HCT116 (cell line): ENCODE results near the gene MOK. TPM values are rescaled to one million over a fixed set of nuclear protein-coding genes. Genes with fewer than 3 reads are reported as not detected.

ENCODE experiments used
- ATAC-seq: fragments of 200-7000 bp; cut with Tn5 transposase; 2 replicates; pipeline ENCODE4 v1.9.1; 2020; ENCODE audit warnings: mild to moderate bottlenecking, moderate library complexity
- BruUV-seq: library from RNA; stranded (reverse); fragments of 400-500 nt; replicated peaks from 2 replicates; lab custom pipeline; 2021; lab: Mats Ljungman, UMichigan
- CTCF ChIA-PET: fragments of 300-600 bp; sonication (Branson Sonifier 250); formaldehyde crosslinking; loops from one replicate; lab custom pipeline; 2021; ENCODE audit warnings: antibody characterized with exemption; lab: Charles Lee
- POLR2A ChIA-PET: fragments of 300-600, 350-600 bp; sonication (Branson Sonifier 250); formaldehyde crosslinking; loops from one replicate; lab custom pipeline; 2021; ENCODE audit warnings: antibody characterized with exemption; lab: Charles Lee
- RAD21 ChIA-PET, 2 experiments: fragments of 300-600 bp; sonication (Branson Sonifier 250); formaldehyde crosslinking; loops; one replicate each; lab custom pipeline; 2023; ENCODE audit warnings: low total read pairs in 2 of 2; ENCODE audit not compliant: uncharacterized antibody in 2 of 2, unreplicated experiment in 2 of 2, low non-redundant PET in 1 of 2; lab: Charles Lee
- DNase-seq: peaks from one replicate; pipeline ENCODE4 v3.0.0-alpha.2; 2010; ENCODE audit warnings: low read depth, low spot score
- H2AFZ ChIP-seq: fragments of 200-600 bp; shearing (Covaris generic), sonication (generic); 2 replicates; pipeline ENCODE4 v1.6.1; 2017; ENCODE audit warnings: low read depth, mixed run types, mixed read lengths, antibody characterized with exemption, low read length; ENCODE audit not compliant: poor library complexity, severe bottlenecking
- H3K27ac ChIP-seq: 2 replicates; pipeline ENCODE4 v1.5.1; 2012; ENCODE audit warnings: low read depth, low read length
- H3K27me3 ChIP-seq: fragments of 200-600 bp; sonication (generic); 2 replicates; pipeline ENCODE4 v1.6.1; 2016; ENCODE audit warnings: mixed run types, low read length, mixed read lengths; ENCODE audit not compliant: insufficient read depth
- H3K36me3 ChIP-seq, 2 experiments: fragments of 200-500 bp in 1 of 2; fragments of 200-600 bp in 1 of 2; sonication (Bioruptor generic) in 1 of 2; sonication (generic) in 1 of 2; 2 replicates each; pipeline versions ENCODE4 v1.5.1 to v1.6.1; 2014 to 2016; ENCODE audit warnings: low read length in 2 of 2, inconsistent platforms in 1 of 2, mixed read lengths in 1 of 2, mixed run types in 1 of 2; ENCODE audit not compliant: insufficient read depth in 2 of 2, control insufficient read depth in 1 of 2
- H3K4me1 ChIP-seq, 2 experiments: fragments of 200-600 bp in 1 of 2; sonication (generic) in 1 of 2; 2 replicates each; pipeline versions ENCODE4 v1.5.1 to v1.6.1; 2012 to 2017; ENCODE audit warnings: low read length in 2 of 2, inconsistent platforms in 1 of 2, mild to moderate bottlenecking in 1 of 2, mixed read lengths in 1 of 2, mixed run types in 1 of 2, moderate library complexity in 1 of 2; ENCODE audit not compliant: insufficient read depth in 2 of 2, control insufficient read depth in 1 of 2
- H3K4me2 ChIP-seq: fragments of 200-600 bp; sonication (generic); 2 replicates; pipeline ENCODE4 v1.6.1; 2017; ENCODE audit warnings: mixed run types, low read length, mixed read lengths
- H3K4me3 ChIP-seq, 2 experiments: fragments of 200-600 bp in 1 of 2; sonication (generic) in 1 of 2; replicated peaks in 1 of 2; 2 replicates each; pipeline ENCODE4 v1.5.1; 2011 to 2016; ENCODE audit warnings: low read length in 2 of 2, control low read depth in 1 of 2, low read depth in 1 of 2, mild to moderate bottlenecking in 1 of 2, mixed read lengths in 1 of 2, mixed run types in 1 of 2
- H3K79me2 ChIP-seq: fragments of 200-600 bp; sonication (generic); 2 replicates; pipeline ENCODE4 v1.6.1; 2017; ENCODE audit warnings: mild to moderate bottlenecking, mixed run types, low read length, moderate library complexity, mixed read lengths; ENCODE audit not compliant: insufficient read depth
- H3K9ac ChIP-seq: fragments of 200-600 bp; sonication (generic); 2 replicates; pipeline ENCODE4 v1.6.1; 2016; ENCODE audit warnings: low read length, mixed read lengths
- H3K9me2 ChIP-seq: fragments of 200-600 bp; sonication (generic), shearing (Covaris generic); 2 replicates; pipeline ENCODE4 v1.6.1; 2017; ENCODE audit warnings: mixed run types, mild to moderate bottlenecking, moderate library complexity; ENCODE audit not compliant: insufficient read depth
- H3K9me3 ChIP-seq, 2 experiments: fragments of 200-500 bp in 1 of 2; fragments of 200-600 bp in 1 of 2; sonication (Bioruptor generic) in 1 of 2; sonication (generic) in 1 of 2; 2 replicates each; pipeline ENCODE4 v1.6.1; 2014 to 2017; ENCODE audit warnings: low read length in 2 of 2, mixed read lengths in 2 of 2, inconsistent platforms in 1 of 2, low read depth in 1 of 2, mild to moderate bottlenecking in 1 of 2, mixed run types in 1 of 2, moderate library complexity in 1 of 2; ENCODE audit not compliant: control insufficient read depth in 1 of 2, insufficient read depth in 1 of 2
- H4K20me1 ChIP-seq: fragments of 200-600 bp; sonication (generic), shearing (Covaris generic); 2 replicates; pipeline ENCODE4 v1.6.1; 2017; ENCODE audit warnings: mixed run types, mild to moderate bottlenecking, moderate library complexity; ENCODE audit not compliant: insufficient read depth
- CBX3 ChIP-seq: IDR thresholded peaks from 2 replicates; pipeline ENCODE4 v1.6.1; 2012; ENCODE audit warnings: low read depth
- CEBPB ChIP-seq: IDR thresholded peaks from 2 replicates; pipeline ENCODE4 v1.6.1; 2012; ENCODE audit warnings: low read depth
- EZH2 ChIP-seq: fragments of 200-600 bp; sonication (generic); IDR thresholded peaks from 2 replicates; pipeline ENCODE4 v1.6.1; 2017; ENCODE audit warnings: antibody characterized with exemption, mixed run types
- EZH2phosphoT487 ChIP-seq: fragments of 200-600 bp; IDR thresholded peaks from 2 replicates; pipeline ENCODE4 v1.6.1; 2018; ENCODE audit warnings: antibody characterized with exemption, borderline replicate concordance
- FOSL1 ChIP-seq: IDR thresholded peaks from 2 replicates; pipeline ENCODE4 v1.6.1; 2012; ENCODE audit warnings: low read depth
- JUND ChIP-seq: IDR thresholded peaks from 2 replicates; pipeline ENCODE4 v1.6.1; 2012
- POLR2A ChIP-seq: IDR thresholded peaks from 2 replicates; pipeline ENCODE4 v1.7.0; 2011; ENCODE audit warnings: borderline replicate concordance; ENCODE audit not compliant: insufficient read depth, insufficient read length; ENCODE audit errors: extremely low read depth
- POLR2AphosphoS5 ChIP-seq: IDR thresholded peaks from 2 replicates; pipeline ENCODE4 v1.6.1; 2011; ENCODE audit warnings: mild to moderate bottlenecking, low read depth, low read length, moderate library complexity
- RAD21 ChIP-seq: IDR thresholded peaks from 2 replicates; pipeline ENCODE4 v1.6.1; 2012; ENCODE audit warnings: low read depth, mild to moderate bottlenecking
- TCF7L2 ChIP-seq: IDR thresholded peaks from 2 replicates; pipeline ENCODE4 v1.7.0; 2011; ENCODE audit warnings: borderline replicate concordance, inconsistent platforms; ENCODE audit not compliant: insufficient read depth, insufficient read length; ENCODE audit errors: extremely low read depth
- YY1 ChIP-seq: IDR thresholded peaks from 2 replicates; pipeline ENCODE4 v1.6.1; 2011; ENCODE audit warnings: low read length, low read depth, moderate library complexity, mild to moderate bottlenecking; ENCODE audit not compliant: insufficient replicate concordance; ENCODE audit errors: extremely low read depth
- ZNF274 ChIP-seq: fragments of 200-500 bp; sonication (Bioruptor generic); IDR thresholded peaks from 2 replicates; pipeline ENCODE4 v1.6.1; 2014; ENCODE audit warnings: mild to moderate bottlenecking, low read depth, low read length, inconsistent platforms
- intact Hi-C: fragments of 100-400 bp; cut with micrococcal nuclease; formaldehyde crosslinking; loops from 2 replicates; pipeline ENCODE4 v1.10.0; 2022
- total RNA-seq: library from RNA; stranded (reverse); gene quantifications from one replicate; pipeline ENCODE4 v1.2.1, GENCODE V29; 2021; ENCODE audit not compliant: unreplicated experiment
- TF ChIP-seq, protein P1 (sequence below), 3 experiments: fragments of 200-600 bp in 1 of 3; sonication (generic) in 1 of 3; IDR thresholded peaks in 2 of 3; conservative IDR thresholded peaks in 1 of 3; 2 replicates each; pipeline ENCODE4 v1.5.1; 2012 to 2017; ENCODE audit warnings: low read depth in 2 of 3, low read length in 2 of 3, antibody characterized with exemption in 1 of 3, borderline replicate concordance in 1 of 3, control low read depth in 1 of 3, mild to moderate bottlenecking in 1 of 3, mixed read lengths in 1 of 3, mixed run types in 1 of 3, moderate library complexity in 1 of 3; ENCODE audit not compliant: insufficient read depth in 1 of 3
- TF ChIP-seq, protein P2 (sequence below): IDR thresholded peaks from 2 replicates; pipeline ENCODE4 v1.6.1; 2012

MOK gene
- total RNA-seq, 1 experiment from 2014 or later: 9.4 TPM

DNA sequence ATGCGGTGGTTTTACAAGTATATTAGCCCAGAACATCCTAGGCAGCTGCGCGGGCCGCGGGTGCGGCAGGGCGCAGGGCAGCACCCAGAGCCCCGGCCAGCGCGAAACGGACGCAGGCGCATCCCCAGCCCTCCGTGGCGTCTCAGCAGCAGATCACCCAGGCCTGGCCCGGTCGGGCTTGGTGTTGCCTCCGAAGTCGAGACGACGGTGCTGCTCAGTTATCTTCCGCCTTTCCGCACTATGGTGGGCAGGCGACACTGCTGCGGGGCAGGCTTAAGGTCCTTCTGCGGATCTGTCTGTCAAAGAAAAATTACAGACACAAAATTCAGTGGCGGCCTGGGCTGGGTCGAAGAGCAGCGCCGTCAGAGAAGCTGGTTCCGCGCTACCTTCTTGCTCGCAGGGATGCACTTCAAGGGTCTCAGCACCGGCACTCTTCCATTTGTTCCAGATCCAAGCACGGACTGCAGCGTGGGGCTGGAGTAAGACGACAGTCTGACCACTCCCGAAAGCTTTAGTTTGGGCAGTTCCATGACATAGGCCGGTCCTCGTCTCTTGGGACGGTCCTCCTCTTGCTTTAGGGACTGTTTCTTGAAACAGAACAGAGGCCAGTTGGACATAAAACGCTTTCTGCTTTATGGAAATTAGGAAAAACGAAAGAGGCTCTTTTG, 75.8 kb downstream of the MOK start:
- POLR2A ChIA-PET: no interaction called here

DNA sequence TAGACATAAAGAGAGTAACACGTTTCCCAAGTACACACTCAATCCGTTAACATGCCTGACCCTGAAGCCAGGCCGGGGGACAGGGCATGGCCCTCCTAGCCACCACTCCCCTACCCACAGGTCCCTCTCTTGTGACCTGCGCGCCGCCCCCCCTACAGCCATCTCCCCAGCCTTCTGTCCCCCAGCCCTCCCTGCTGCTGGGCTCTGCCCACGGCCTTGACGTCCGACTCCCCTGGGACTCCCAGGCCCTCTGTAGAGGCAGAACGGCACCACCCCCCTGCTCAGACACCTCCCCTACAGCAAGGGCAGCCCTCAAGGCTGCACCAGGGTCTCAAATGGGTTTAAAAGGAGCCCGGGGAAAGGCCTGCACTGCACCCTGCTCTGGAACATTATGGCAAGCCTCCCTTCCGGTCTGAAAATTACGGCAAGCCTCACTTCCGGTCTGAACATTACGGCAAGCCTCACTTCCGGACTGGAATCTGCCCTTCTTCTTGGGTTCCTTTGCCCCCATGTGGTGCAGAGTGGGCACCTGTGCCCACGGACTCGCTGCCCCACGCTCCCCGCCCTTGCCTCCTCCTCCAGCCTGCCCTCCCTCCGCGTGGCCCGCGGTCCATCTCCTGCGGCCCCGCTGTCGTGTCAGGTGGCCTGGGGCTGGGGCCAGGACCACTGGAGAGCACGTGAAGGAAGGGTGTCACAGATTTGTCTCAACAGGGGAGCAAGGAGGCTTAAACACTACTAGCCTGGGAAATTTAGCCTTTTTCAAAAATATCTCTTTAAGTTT, 77.6 kb downstream of the MOK start:
- Histone ChIP-seq H3K9me2 (no peaks in the 10 kb centered on the region), H3K79me2 (no peaks in the 10 kb centered on the region), H2AFZ (no peak overlapping the region), H3K27ac (no peak overlapping the region), H3K4me1 (no peaks in the 10 kb centered on the region), H3K9me3 (no peaks in the 10 kb centered on the region), H3K9ac (no peak overlapping the region), H3K36me3 (no peaks in the 10 kb centered on the region), H3K4me2 (no peak overlapping the region), H3K27me3 (no peaks in the 10 kb centered on the region), H3K4me3 (no peak overlapping the region), H4K20me1 (no peaks in the 10 kb centered on the region)
- RAD21 ChIA-PET: no interaction called here
- ATAC-seq (no peak), DNase-seq (no peak)
- intact Hi-C loops: no loop called here
- no TSS peak for BruUV-seq
- CTCF ChIA-PET: no interaction called here
- POLR2A ChIA-PET: no interaction called here
- no peak for TF ChIP-seq EZH2
- TF ChIP-seq YY1: no peak
- no peak for TF ChIP-seq CEBPB
- TF ChIP-seq TCF7L2: no peak
- TF ChIP-seq, protein P1, sequence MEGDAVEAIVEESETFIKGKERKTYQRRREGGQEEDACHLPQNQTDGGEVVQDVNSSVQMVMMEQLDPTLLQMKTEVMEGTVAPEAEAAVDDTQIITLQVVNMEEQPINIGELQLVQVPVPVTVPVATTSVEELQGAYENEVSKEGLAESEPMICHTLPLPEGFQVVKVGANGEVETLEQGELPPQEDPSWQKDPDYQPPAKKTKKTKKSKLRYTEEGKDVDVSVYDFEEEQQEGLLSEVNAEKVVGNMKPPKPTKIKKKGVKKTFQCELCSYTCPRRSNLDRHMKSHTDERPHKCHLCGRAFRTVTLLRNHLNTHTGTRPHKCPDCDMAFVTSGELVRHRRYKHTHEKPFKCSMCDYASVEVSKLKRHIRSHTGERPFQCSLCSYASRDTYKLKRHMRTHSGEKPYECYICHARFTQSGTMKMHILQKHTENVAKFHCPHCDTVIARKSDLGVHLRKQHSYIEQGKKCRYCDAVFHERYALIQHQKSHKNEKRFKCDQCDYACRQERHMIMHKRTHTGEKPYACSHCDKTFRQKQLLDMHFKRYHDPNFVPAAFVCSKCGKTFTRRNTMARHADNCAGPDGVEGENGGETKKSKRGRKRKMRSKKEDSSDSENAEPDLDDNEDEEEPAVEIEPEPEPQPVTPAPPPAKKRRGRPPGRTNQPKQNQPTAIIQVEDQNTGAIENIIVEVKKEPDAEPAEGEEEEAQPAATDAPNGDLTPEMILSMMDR (IDR thresholded peaks at IDR 0.05 in 2 of 3, conservative IDR thresholded peaks at IDR 0.05 in 1 of 3; ENCODE audit: borderline replicate concordance in 1 of 3, insufficient read depth in 1 of 3, low read depth in 2 of 3, low read length in 2 of 3): no peak
- TF ChIP-seq POLR2AphosphoS5: no peak
- no peak for TF ChIP-seq CBX3
- TF ChIP-seq ZNF274: no peak
- TF ChIP-seq RAD21: no peak
- TF ChIP-seq FOSL1: no peak
- no peak for TF ChIP-seq JUND
- TF ChIP-seq EZH2phosphoT487: no peak
- TF ChIP-seq POLR2A: no peak

More for the DNA sequence above, 75.8 kb downstream of the MOK start:
- ChIA-PET CTCF (no interaction called here), RAD21 (no interaction called here)
- Histone ChIP-seq H3K27me3 (no peaks in the 10 kb centered on the region), H3K9me3 (no peaks in the 10 kb centered on the region), H3K9me2 (no peaks in the 10 kb centered on the region), H3K4me2 (no peak overlapping the region), H3K4me1 (no peaks in the 10 kb centered on the region), H3K27ac (no peak overlapping the region), H3K36me3 (no peaks in the 10 kb centered on the region), H2AFZ (no peak overlapping the region), H4K20me1 (no peaks in the 10 kb centered on the region), H3K4me3 (no peak overlapping the region), H3K79me2 (no peaks in the 10 kb centered on the region), H3K9ac (no peak overlapping the region)
- intact Hi-C loops: no loop called here
- DNase-seq: no peak
- no peak for ATAC-seq
- BruUV-seq: no TSS peak
- TF ChIP-seq, protein P2, sequence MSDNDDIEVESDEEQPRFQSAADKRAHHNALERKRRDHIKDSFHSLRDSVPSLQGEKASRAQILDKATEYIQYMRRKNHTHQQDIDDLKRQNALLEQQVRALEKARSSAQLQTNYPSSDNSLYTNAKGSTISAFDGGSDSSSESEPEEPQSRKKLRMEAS: no peak
